HG02588 (cell line): ENCODE measurements around the gene RASSF1.
"Not testable (repeated sequence)": the region's sequence is repeated elsewhere in the genome, so short reads cannot be mapped to it uniquely, and the experiment has no call there.

Experiments used
- ATAC-seq: cut with Tn5 transposase; IDR thresholded peaks from one replicate; pipeline ENCODE4 v1.9.1; 2021; ENCODE audit warnings: mild to moderate bottlenecking, moderate library complexity; ENCODE audit not compliant: unreplicated experiment

Gene RASSF1

DNA sequence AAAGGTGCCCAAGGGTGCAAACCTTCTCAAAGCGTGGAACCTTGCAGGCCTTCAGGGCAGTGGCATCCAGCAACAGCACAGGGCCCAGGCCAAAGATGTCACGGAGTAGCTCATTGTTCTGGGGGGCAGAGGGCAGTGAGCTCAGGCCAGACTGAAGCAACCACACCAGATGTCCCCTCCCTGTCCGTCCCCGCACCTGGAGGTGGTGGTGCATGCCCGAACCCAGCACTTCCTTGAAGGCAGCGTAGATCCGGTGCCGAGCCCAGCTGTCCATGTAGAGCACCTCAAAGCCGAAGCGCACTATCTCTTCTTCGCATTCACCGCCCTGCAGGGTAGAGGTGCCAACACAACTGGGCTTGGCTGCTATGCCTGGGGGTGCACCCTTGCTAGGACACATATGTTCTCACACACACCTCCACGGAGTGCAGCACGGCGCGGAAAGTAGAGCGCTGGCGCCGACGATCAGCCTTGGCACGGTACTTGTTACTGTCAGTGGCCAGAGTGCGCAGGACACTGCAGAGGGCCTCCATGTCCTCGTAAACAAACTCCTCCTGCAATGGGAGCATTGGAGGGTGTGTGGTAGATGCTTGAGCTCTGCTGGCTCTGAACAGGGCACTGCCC, 52.1 kb downstream of the RASSF1 start:
- no peak for ATAC-seq

DNA sequence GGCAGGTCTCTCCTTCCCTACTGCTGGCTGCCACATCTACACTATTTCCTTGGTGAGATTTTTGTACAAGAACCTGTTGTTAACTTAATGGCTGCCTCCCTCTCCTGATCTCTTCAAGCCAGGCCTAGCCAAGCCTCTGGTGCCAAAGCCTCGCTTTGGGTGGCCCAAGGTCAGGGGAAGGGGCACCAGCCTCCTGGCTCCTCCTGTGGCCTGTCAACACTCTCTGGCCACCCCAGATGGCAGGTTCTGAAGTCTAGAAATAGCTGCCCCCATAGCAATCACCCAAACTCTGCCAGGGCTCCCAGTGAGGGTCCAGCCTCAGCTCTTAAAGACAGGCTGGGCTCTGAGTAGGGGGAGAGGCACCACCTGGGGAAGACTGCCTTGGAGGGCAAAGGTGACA, 53.4 kb downstream of the RASSF1 start:
- no peak for ATAC-seq

DNA sequence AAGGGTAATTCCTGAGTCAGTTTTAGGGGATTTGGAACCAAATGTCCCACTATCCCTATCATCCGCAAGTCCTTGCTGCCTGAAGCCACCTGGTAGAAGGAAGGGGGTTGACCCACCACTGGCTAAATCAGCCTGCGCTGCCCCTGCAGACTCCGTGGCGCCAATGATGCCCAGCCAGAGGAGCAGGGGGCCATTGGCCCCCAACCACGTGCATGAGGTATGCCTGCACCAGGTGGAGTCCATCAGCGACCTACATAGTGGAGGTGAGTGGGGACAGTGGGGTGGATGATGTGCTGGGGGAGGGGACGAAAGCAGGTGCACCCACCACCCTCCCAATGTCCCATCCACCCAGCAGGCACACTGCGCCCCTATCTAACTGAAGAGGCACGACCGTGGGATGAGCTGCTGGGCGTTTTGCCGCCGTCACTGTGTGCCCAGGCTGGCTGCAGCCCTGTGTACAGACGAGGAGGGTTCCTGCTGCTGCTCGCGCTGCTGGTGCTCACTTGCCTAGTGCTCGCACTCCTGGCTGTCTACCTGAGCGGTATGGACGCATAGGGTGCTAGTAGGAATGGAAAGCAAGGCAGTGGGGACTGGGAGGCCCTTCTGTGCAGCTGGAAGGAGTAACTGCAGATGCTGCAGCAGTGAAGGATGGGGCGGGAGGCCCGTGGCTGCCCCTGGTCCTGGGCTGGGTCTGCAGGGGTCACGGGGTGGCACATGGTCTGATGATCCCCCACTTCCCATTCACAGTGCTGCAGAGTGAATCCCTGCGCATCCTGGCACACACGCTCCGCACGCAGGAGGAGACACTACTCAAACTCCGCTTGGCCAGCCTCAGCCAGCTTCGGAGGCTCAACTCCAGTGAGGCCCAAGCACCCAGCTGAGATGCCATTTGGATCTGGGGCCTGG, 54.1 kb downstream of the RASSF1 start:
- ATAC-seq, result no peak

DNA sequence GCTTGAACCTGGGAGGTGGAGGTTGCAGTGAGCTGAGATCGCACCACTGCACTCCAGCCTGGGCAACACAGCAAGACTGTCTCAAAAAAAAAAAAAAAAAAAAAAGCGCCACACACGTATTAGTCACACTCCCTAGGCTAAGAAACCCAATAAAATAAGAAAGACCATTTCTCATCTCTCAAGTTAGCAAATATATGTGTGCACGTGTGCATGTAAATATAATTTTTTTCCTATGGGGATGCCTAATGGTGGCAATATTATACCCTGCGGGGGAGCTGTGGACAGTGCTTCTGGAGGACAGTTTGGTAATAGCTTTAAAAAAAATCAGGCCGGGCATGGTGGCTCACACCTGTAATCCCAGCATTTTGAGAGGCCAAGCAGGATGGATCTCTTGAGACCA, 56.5 kb downstream of the RASSF1 start:
- not testable (repeated sequence) for ATAC-seq
